ENCODE measurements around the gene CADM4.

The CADM4 gene

GRCh38 chr19:43575955-43576878 is 63.4 kb downstream of the CADM4 start:
- in situ Hi-C loops (cut with HindIII; ENCODE audit: low pct_unique_long_range_greater_than_20kb, low sequenced_read_pairs) = no loop called here
- no peak for TF ChIP-seq JUND (IDR thresholded peaks at IDR 0.05; ENCODE audit: low read depth)

GRCh38 chr19:43575156-43575950 is 64.3 kb downstream of the CADM4 start, which contains the start of the genes PINLYP and XRCC1:
PINLYP (plus strand) TSS chr19:43575801; CDS start chr19:43577192, 1,391 bp downstream.
XRCC1 (minus strand) TSS chr19:43575527; CDS start chr19:43575458, 69 bp downstream.
- in situ Hi-C loops (cut with HindIII; ENCODE audit: low pct_unique_long_range_greater_than_20kb, low sequenced_read_pairs) = no loop called here
- no peak for TF ChIP-seq JUND (IDR thresholded peaks at IDR 0.05; ENCODE audit: low read depth)
- DNase-seq (ENCODE audit: low read depth in 1 of 2, low spot score in 1 of 2) = peak; percentile 90 to 98

More at GRCh38 chr19:43575955-43576878, 63.4 kb downstream of the CADM4 start:
- peak in 1 of 2 experiments; percentile 32 for DNase-seq (ENCODE audit: low read depth in 1 of 2, low spot score in 1 of 2)

- no peak for DNase-seq (ENCODE audit: low read depth in 1 of 2, low spot score in 1 of 2)
- no peak for TF ChIP-seq JUND (IDR thresholded peaks at IDR 0.05; ENCODE audit: low read depth)
- in situ Hi-C loops (cut with HindIII; ENCODE audit: low pct_unique_long_range_greater_than_20kb, low sequenced_read_pairs) = no loop called here
Observed at GRCh38 chr19:43574424-43575155, 65.1 kb downstream of the CADM4 start.
